RWPE1 (cell line): ENCODE data around the gene OR4M1.
"Not testable (repeated sequence)": the region's sequence is repeated elsewhere in the genome, so short reads cannot be mapped to it uniquely, and the experiment has no call there.

ENCODE experiments used
- CTCF ChIA-PET: fragments of 350-600 bp; sonication (Branson Sonifier 250); formaldehyde crosslinking; extraction: SDS; loops from one replicate; lab custom pipeline; 2021; lab: Yijun Ruan, JAX
- POLR2A ChIA-PET: fragments of 400-600 bp; formaldehyde crosslinking; extraction: SDS; loops from one replicate; lab custom pipeline; 2020; ENCODE audit warnings: antibody characterized with exemption; ENCODE audit not compliant: low non-redundant PET; lab: Yijun Ruan, JAX
- DNase-seq: peaks from one replicate; pipeline ENCODE4 v3.0.0; 2012; ENCODE audit warnings: low spot score
- H3K27ac ChIP-seq: fragments of 450-650 bp; 2 replicates; pipeline ENCODE4 v1.5.1; 2017
- CTCF ChIP-seq: fragments of 450-650 bp; conservative IDR thresholded peaks from 2 replicates; pipeline ENCODE4 v1.5.1; 2017; ENCODE audit warnings: low read depth, mild to moderate bottlenecking

The OR4M1 gene

GRCh38 chr14:19775587-19775986 is 2.3 kb downstream of the OR4M1 start:
- ChIA-PET POLR2A (no interaction called here), CTCF (no interaction called here)
- DNase-seq = no peak
- no peak overlapping the region for H3K27ac ChIP-seq
- TF ChIP-seq CTCF = no peak

GRCh38 chr14:19785848-19786247 is 12.5 kb downstream of the OR4M1 start:
- H3K27ac ChIP-seq, DNase-seq, POLR2A ChIA-PET, CTCF ChIA-PET: not testable (repeated sequence)

- POLR2A ChIA-PET, H3K27ac ChIP-seq, DNase-seq, CTCF ChIA-PET: not testable (repeated sequence)
Observed at GRCh38 chr14:19787318-19787717, 14.0 kb downstream of the OR4M1 start.

GRCh38 chr14:19788150-19788549 is 14.8 kb downstream of the OR4M1 start:
- POLR2A ChIA-PET, H3K27ac ChIP-seq, DNase-seq, CTCF ChIA-PET: not testable (repeated sequence)

- DNase-seq, POLR2A ChIA-PET, CTCF ChIA-PET, H3K27ac ChIP-seq: not testable (repeated sequence)
Observed at GRCh38 chr14:19796520-19797108, 23.3 kb downstream of the OR4M1 start.

- no peak overlapping the region for H3K27ac ChIP-seq
- ChIA-PET CTCF (no interaction called here), POLR2A (no interaction called here)
- no peak for TF ChIP-seq CTCF
- no peak for DNase-seq
Observed at GRCh38 chr14:19799880-19800279, 26.6 kb downstream of the OR4M1 start.

GRCh38 chr14:19800282-19801117 is 27.2 kb downstream of the OR4M1 start:
- POLR2A ChIA-PET = no interaction called here
- no peak overlapping the region for H3K27ac ChIP-seq
- CTCF ChIA-PET = no interaction called here
- no peak for TF ChIP-seq CTCF
- DNase-seq = no peak

- CTCF ChIA-PET = no interaction called here
- H3K27ac ChIP-seq = no peak overlapping the region
- POLR2A ChIA-PET = no interaction called here
- no peak for TF ChIP-seq CTCF
- no peak for DNase-seq
Observed at GRCh38 chr14:19801118-19801464, 27.8 kb downstream of the OR4M1 start.

GRCh38 chr14:19803470-19803869 is 30.2 kb downstream of the OR4M1 start, which contains the start of gene OR4N2:
Gene OR4N2, plus strand, starts transcription at chr14:19803770. Its CDS starts 23,679 bp downstream, at chr14:19827449.
- POLR2A ChIA-PET, DNase-seq, H3K27ac ChIP-seq, CTCF ChIA-PET: not testable (repeated sequence)

- CTCF ChIA-PET, POLR2A ChIA-PET, DNase-seq, H3K27ac ChIP-seq: not testable (repeated sequence)
Observed at GRCh38 chr14:19813171-19813920, 40.0 kb downstream of the OR4M1 start.

GRCh38 chr14:19819879-19820278 is 46.6 kb downstream of the OR4M1 start:
- CTCF ChIA-PET = interaction anchor here (0.6 kb wide), 1 partner anchor 1093 kb away, joined by 3 read pairs; no protein-coding TSS in a partner anchor
- POLR2A ChIA-PET, H3K27ac ChIP-seq: not testable (repeated sequence)

GRCh38 chr14:19821016-19821415 is 47.7 kb downstream of the OR4M1 start:
- POLR2A ChIA-PET, DNase-seq, H3K27ac ChIP-seq, CTCF ChIA-PET: not testable (repeated sequence)

More at GRCh38 chr14:19819879-19820278, 46.6 kb downstream of the OR4M1 start:
- DNase-seq = not testable (repeated sequence)
